GM18508 (cell line): ENCODE data around the gene UTF1.

Experiments used
- ATAC-seq: cut with Tn5 transposase; IDR thresholded peaks from one replicate; pipeline ENCODE4 v1.9.1; 2021; ENCODE audit warnings: moderate number of reproducible peaks; ENCODE audit not compliant: insufficient read depth, unreplicated experiment

UTF1 gene

GRCh38 chr10:133196221-133196915, 33.6 kb upstream of the UTF1 start:
- no peak for ATAC-seq

DNA sequence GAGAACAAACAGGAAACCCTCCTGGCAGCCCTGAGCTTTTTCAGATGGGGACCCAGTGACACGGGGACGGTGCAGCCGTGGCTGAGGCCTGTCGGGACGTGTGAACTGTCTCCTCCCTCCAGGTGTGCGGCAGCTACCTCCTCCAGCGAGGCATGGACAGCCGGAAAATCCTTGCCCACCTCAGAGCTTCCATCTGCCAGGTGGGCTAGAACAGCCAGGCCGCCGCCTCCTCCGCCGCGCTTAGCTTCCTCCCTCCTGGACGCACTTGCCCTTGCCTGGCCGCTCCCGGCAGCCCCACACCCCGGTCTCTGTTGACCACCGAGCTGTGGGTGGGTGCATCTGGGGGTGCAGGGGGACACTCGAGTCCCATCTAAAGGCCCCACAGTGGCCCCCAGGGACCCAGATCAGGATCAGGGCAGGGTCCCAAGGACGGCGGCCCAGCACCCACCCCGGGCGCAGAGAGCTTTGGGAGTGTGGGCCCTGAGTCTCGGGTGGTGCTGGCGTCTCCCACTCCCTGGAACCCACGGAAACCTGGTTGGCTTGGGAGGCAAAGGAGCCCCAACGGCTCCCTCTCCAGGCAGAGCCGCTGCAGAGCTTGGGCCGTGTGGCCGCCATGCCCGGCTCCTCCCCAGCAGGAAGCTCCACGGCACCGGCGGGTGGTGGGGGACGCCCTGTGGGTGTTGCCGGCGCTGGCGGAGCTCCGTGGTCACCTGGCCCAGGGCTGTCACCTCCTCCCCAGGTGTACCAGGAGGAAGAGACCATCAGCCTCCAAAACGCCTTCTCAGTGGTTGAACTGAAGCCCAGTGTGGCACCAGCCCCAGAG, 32.9 kb upstream of the UTF1 start:
- ATAC-seq = no peak

DNA sequence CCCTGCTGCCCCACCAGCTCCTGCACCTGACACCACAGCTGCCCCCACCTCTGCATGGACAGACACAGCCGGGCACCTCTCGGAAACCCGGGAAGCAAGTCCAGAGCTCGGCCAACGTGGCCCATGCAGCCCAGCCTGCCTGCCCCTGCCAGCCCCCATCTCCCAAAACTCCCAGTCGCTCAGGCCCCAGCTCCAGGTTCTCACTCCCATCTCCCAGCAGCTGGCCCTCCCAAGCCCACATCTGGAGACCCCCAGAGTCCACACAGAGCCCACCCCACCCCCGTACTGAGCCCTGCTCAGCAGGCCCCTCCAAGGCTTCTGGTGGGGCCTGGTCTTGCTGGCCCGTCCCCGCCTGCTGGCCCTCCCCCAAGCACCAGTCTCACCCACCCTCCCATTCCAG, 32.2 kb upstream of the UTF1 start:
- ATAC-seq = no peak

GRCh38 chr10:133198206-133198605, 31.8 kb upstream of the UTF1 start:
- no peak for ATAC-seq

- no peak for ATAC-seq
Observed at GRCh38 chr10:133198621-133199487, 31.2 kb upstream of the UTF1 start.

GRCh38 chr10:133199488-133199885, 30.5 kb upstream of the UTF1 start:
- ATAC-seq = no peak

- no peak for ATAC-seq
Observed at GRCh38 chr10:133199992-133200611, 29.9 kb upstream of the UTF1 start.

DNA sequence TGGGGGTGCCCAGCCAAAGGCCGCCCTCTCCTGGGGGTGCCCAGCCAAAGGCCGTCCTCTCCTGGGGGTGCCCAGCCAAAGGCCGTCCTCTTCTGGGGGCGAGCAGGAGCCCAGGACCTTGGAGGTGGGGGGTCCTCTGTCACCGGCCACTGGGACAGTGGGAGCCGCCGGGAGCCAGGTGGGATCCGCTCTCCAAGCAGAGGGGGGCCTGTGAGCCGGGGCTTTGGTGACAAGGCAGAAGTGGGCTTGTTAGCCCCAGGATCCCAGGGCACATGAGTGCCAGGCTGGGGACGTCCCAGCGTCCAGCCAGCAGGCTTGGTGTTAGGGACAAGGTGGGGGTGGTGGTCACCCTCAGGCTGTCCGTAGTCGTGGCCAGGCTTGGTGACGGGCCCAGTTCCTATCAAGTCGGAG, 29.4 kb upstream of the UTF1 start:
- ATAC-seq = no peak

DNA sequence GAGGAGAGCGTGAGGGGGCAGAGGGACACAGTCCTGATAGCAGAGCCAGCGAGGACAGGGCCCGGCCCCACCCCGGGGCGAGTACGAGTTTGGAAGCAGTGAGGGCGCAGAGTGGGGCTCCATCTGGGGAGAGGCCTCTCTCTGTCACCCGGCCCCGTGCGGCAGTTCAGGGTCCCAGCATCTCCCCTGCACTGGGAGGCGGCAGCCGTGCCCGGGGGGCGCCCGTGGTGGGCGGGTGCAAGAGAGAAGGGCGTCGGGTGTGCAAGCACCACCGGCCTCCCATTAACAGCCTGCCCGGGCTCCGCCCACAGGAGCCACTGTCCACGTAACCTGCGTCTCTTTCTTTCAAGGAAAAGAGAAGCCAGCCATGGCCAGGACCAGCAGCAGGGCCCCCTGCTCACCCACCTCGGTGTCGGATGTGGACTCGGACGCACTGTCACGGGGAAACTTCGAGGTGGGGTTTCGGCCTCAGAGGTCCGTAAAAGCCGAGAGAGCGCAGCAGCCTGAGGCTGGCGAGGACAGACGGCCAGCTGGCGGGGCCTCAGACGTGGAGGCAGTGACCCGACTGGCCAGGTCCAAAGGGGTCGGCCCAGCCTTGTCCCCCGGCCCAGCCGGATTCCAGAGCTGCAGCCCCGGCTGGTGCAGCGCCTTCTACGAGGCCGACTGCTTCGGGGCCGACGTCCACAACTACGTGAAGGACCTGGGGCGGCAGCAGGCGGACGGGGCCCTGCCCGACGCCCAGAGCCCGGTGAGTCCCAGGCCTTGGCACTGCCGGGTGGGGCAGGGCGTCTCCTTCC, 28.7 kb upstream of the UTF1 start:
- no peak for ATAC-seq

GRCh38 chr10:133201948-133202725, 27.9 kb upstream of the UTF1 start:
- ATAC-seq = no peak

DNA sequence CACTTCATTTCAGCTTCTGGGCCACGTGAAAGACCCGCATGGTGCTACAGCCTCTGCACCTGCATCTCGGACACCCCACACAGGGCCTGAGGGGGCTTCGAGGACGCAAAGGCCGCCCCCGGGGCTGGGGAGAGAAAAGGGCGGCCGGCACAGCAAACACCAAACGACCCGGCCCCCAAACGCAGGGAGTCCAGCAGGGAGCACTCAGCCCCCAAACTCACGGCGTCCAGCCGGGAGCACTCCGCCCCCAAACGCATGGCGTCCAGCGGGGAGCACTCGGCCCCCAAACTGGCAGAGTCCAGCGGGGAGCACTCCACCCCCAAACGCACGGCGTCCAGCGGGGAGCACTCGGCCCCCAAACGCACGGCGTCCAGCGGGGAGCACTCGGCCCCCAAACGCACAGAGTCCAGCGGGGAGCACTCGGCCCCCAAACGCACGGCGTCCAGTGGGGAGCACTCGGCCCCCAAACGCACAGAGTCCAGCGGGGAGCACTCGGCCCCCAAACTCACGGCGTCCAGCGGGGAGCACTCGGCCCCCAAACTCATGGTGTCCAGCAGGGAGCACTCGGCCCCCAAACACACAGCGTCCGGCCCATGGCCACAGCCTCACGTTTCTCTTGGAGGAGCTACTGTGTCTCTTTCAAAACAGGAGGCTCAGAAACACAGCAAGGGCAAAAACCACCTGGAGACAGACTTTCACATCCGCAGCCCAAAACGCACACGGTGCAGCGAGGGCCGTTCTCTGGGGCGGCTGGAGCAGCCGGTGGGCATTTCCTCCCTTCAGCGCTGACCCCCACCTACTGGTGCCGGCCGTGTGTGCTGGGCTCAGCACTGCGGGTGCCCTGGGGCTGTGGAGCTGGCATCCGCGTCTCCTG, 27.0 kb upstream of the UTF1 start:
- no peak for ATAC-seq

DNA sequence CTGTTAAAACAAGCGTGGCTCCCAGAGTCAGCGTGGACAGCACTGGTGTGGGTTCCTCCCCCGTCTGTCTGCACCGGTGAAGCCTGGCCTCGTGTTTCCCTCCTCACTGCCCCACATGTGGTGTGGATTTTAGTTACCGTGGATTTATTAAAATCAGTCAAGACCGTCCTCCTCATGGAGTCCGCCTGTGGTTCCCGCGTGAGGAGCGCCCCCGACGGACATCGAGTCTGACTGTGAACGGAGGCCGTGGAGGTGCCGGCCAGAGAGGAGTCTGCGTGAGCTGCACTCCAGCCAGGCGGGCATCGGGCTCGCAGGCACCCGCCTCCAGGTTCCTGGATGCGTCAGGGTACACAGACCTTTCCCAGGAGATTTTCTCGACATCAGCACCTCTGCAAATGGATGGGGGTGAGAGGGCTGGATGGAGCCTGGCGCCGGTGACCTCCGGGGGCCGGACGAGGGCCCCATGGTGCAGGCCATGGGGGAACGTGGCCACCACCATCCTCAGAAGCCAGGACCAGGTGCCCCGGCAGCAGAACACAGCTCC, 26.3 kb upstream of the UTF1 start:
- no peak for ATAC-seq

GRCh38 chr10:133204226-133205015, 25.6 kb upstream of the UTF1 start:
- no peak for ATAC-seq

DNA sequence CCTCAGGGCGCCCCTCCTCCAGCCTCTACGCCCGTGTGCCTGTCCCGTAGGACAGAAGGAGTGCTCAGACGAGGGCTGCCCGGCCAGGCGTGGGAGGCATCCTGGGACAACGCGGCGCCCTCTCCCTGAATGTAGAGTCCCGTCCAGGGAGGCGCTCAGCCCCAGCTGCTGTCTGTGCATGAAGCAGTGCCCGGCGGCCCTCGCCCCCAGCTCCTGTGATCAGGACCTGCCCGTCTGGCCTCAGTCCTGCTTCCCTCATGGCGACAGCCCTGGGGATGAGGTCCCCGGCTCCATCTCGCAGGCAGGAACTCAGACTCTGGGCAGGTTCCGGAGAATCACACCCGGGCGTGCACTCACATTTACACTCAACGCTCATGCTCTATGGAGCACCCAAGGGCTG, 24.9 kb upstream of the UTF1 start:
- ATAC-seq = no peak

GRCh38 chr10:133206356-133207040, 23.5 kb upstream of the UTF1 start:
- no peak for ATAC-seq

DNA sequence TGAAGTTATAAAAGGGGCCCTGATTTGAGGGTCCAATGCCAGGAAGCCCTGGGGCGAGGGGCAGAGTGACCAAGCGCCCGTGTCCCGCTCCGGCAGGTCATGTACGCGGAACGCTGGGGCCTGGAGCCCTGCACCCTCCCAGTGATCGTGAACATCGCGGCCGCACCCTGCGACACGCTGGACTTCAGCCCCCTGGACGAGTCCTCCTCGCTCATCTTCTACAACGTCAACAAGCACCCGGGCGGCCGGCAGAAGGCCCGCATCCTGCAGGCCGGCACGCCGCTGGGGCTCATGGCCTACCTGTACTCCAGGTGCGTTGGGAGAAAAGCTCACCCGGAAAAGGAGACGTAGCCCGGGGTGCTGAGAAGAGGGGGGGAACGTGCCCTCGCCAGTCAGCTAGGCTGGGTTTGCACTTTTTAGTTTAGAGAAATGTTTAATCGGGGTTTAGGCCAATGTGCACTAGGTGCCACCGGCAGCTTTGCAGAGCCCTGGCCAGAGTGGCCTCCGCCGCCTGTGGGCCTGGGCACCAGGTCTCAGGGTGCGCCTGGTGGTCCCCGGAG, 22.9 kb upstream of the UTF1 start:
- no peak for ATAC-seq
